Measurements from ENCODE around the gene ITPRIPL2.

DNA sequence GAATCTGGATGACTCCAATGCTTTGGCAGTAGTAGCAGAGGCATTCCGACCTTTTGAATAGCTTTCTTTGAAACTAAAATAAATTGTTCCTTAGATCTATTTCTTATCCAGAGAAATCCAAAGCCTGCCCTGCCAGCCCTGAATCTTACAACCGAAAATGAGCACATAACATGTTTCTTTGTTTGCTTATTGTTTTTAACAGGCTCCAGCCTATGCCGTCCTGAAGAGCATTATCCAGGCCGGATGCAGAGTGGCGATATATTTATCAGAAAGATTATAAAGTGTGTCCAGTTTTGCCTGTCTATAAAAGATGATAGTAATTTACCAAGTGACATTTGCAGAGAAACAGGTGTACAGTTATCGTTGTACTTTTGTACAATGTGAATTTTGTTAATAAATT is 35.9 kb upstream of the ITPRIPL2 start:
- TF ChIP-seq POLR2A (IDR thresholded peaks at IDR 0.05; ENCODE audit: low read depth, low read length) (no peak), SPI1 (IDR thresholded peaks at IDR 0.05; ENCODE audit: low read depth, low read length) (no peak)

Measured in GM12891 (cell line).